Dermis microvascular lymphatic vessel endothelial cell (primary cell): ENCODE results near the gene THBD. TPM values are rescaled to one million over a fixed set of nuclear protein-coding genes. Genes with fewer than 3 reads are reported as not detected.
"Not testable (repeated sequence)": the region's sequence is repeated elsewhere in the genome, so short reads cannot be mapped to it uniquely, and the experiment has no call there.

Experiments used
- DNase-seq, 2 donors: peaks; one replicate each; pipeline versions ENCODE4 v3.0.0 to v3.0.0-alpha.2; 2010; ENCODE audit warnings: low read depth in 2 of 2
- total RNA-seq: library from RNA; depleted of rRNA; stranded (reverse); fragments of >200 nt; gene quantifications from 2 replicates; pipeline ENCODE4 v1.2.1, GENCODE V29; 2014

Gene THBD
- total RNA-seq, 1 donor from 2014 or later = 7.7 TPM

GRCh38 chr20:23036371-23036770, 13.1 kb downstream of the THBD start:
- DNase-seq = no peak

- no peak for DNase-seq
Observed at GRCh38 chr20:23035731-23036130, 13.7 kb downstream of the THBD start.

- DNase-seq = peak in 1 of 2 donors; percentile 12
Observed at GRCh38 chr20:23034721-23035671, 14.5 kb downstream of the THBD start, which contains the start of gene SSTR4. Gene SSTR4 (plus strand): TSS chr20:23035312. CDS start chr20:23035484, 172 bp downstream.

GRCh38 chr20:23033918-23034317, 15.6 kb downstream of the THBD start:
- no peak for DNase-seq

GRCh38 chr20:23032750-23033078, 16.8 kb downstream of the THBD start:
- no peak for DNase-seq

- DNase-seq = no peak
Observed at GRCh38 chr20:23032056-23032749, 17.3 kb downstream of the THBD start.

GRCh38 chr20:23031346-23031745, 18.1 kb downstream of the THBD start:
- DNase-seq = no peak

- no peak for DNase-seq
Observed at GRCh38 chr20:23029324-23029723, 20.1 kb downstream of the THBD start.

- DNase-seq = no peak
Observed at GRCh38 chr20:23028392-23028791, 21.1 kb downstream of the THBD start.

- no peak for DNase-seq
Observed at GRCh38 chr20:23027721-23028120, 21.8 kb downstream of the THBD start.

- DNase-seq = not testable (repeated sequence)
Observed at GRCh38 chr20:23025503-23025902, 24.0 kb downstream of the THBD start.

- DNase-seq = no peak
Observed at GRCh38 chr20:23024701-23025100, 24.8 kb downstream of the THBD start.

GRCh38 chr20:23023621-23024177, 25.8 kb downstream of the THBD start:
- no peak for DNase-seq

- DNase-seq = no peak
Observed at GRCh38 chr20:23022849-23023248, 26.6 kb downstream of the THBD start.

GRCh38 chr20:23021951-23022350, 27.5 kb downstream of the THBD start:
- DNase-seq = no peak

GRCh38 chr20:23021541-23021940, 27.9 kb downstream of the THBD start:
- no peak for DNase-seq

GRCh38 chr20:23020230-23021018, 29.0 kb downstream of the THBD start:
- no peak for DNase-seq

- DNase-seq = no peak
Observed at GRCh38 chr20:23019403-23019802, 30.1 kb downstream of the THBD start.

GRCh38 chr20:23018941-23019340, 30.5 kb downstream of the THBD start:
- DNase-seq = no peak

- no peak for DNase-seq
Observed at GRCh38 chr20:23018432-23018831, 31.0 kb downstream of the THBD start.

- DNase-seq = no peak
Observed at GRCh38 chr20:23017516-23017915, 32.0 kb downstream of the THBD start.

- DNase-seq = peak; percentile 5 to 17
Observed at GRCh38 chr20:23013429-23013828, 36.0 kb downstream of the THBD start.
